ENCODE results near the gene SAV1.
"Not testable (repeated sequence)": the region's sequence is repeated elsewhere in the genome, so short reads cannot be mapped to it uniquely, and the experiment has no call there.

Gene SAV1

DNA sequence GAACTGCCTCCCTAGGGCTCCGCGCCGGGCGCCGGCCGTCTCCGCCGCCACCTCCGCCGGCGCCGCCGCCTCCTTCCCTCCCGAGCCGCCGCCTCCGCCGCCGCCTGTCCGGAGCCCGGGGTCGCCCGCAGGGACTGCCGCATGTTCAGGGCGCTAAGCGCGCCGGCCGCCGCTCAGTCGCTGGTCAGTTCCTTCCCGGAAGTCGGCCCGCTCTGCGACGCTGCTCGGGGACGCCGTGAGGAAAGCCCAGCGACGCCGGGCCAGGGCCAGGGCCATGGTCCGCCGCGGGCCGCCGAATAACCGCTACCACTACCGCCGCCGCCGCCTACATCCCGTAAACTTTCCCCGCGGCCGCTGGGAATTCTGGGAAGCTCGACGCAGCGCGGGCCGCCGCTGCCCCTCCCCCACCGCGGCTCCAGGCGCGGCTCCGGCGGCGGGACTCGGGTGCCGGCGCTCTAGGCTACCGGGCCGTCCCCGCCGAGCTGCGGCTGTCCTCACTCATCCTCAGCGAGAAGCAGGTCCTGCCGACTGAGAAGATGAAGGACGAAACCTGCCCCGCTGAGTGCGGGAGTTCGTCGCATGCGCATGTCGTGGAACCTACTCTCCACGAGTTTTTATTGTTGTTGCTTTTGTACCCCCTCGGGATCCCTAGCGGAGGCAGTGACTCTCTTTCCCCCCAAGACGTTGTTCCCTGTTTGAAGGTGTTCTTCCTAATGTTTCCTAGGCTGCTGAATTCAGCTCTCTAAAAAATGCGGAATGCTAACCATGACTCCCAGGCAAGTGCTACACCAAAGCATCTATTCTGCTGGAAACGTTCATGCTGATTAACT is at the start of gene SAV1:
SAV1 (minus strand) TSS at position 311 of the 830 bp plus-strand sequence. CDS start 339 bp downstream, outside the sequence.
- DNase-seq (ENCODE audit: low read depth): peak; percentile 50

DNA sequence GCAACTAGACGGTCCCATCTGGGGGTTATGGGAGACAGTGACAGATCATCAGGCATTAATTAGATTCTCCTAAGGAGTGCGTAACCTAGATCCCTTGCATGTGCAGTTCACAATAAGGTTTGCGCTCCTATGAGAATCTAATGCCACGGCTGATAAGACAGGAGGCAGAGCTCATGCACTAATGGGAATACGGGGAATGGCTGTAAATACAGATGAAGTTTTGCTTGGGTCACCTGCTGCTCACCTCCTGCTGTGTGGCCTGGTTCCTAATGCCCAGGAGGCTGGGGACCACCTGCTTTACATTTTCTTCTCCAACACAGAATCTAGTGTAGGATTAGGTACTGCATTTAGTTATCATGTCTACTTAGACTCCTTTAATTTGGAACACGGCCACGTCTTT is 49.7 kb upstream of the SAV1 start:
- DNase-seq (ENCODE audit: low read depth): no peak

DNA sequence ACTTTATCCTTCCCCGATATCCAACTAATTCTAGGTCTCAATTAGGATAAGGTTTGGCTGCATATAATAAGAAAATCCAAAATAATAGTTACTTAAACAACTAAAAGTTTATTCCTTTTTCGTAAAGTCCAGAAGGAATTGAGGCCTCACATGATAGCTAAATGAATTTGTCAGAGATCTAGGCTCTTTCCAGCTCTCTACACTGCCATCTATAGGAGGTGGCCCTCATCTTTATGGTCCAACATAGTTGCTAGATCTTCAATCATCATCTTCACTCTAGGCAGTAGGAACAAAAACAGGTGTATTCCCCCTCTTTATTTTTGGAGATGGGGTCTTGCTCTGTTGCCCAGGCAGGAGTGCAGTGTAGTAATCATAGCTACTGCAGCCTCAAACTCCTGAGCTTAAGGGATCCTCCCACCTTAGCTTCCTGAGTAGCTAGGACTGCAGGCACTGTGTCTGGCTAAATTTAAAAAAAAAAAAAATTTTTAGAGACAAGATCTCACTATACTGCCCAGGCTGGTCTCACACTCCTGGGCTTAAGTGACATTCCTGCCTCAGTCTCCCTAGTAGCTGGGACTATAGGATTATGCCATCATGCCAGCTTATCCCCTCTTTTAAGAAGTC is 46.5 kb upstream of the SAV1 start:
- DNase-seq (ENCODE audit: low read depth): no peak

DNA sequence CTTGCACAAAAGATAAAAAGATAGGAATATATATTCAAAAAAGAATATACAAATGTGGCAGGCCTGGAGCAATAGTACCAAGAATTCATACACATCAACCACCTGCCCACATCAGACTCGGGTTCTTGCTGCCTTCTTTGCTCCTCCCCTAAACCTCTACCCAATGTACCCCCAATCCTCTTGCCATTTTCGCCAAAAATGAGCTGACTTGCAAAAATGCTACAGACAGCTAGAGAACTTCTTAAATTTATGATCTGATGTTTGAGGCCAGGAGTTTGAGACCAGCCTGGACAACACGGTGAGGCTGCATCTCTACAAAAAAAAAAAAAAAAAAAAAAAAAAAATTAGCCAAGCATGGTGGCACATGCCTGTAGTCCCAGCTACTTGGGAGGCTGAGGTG is 42.9 kb upstream of the SAV1 start:
- DNase-seq (ENCODE audit: low read depth): no peak

DNA sequence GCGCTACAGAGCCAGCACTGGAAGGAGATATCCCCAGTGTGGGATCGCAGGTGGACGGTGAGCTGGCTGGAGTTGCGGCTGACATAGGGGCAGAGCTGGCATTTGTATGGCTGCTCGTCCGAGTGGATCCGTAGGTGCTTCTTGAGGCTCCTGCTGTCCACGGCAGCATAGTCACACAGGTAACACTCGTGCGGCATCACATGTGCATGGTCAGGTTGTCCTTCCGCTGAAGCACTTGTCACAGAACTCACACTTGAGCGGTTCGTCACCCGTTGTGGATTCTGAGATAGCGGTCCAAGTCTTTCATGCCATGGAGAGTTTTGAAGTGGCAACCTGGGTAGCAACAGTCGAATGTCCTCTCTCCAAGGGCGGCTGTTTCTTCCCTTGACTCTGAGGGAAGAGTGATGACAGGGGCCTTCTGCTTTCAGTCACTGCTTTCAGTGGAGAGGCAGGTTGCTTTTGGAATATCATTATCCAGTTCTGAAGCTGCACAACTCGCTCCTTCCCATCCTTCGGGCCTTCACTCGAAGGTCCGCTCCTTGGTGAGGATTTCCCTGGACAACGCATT is 37.0 kb upstream of the SAV1 start:
- no peak for DNase-seq (ENCODE audit: low read depth)

DNA sequence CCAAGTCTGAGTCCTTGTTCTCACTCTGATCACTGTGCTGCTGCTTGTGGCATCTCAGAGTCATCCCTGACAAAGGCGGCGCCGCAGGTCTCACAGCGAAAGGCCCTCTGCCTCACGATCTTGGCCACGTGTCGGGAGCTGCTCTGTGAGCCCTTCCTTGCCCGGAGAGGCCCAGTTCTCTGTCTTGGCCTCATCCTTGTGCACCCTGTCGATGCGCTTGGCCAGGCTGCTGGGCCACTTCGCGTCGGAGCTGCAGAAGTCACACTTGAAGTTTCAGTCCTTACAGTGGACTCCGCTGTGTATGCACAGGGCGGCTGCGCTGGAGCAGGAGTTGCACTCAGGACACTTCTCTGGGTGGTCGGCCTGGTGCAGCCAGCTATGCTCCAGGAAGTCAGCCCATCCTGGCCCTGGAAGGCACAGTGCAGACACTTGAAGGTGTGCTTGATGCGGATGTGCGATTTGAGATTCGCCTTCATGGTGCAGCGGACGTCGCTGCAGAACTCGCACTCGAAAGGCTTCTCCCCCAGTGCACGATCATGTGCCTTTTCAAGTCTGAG is 36.4 kb upstream of the SAV1 start:
- no peak for DNase-seq (ENCODE audit: low read depth)

DNA sequence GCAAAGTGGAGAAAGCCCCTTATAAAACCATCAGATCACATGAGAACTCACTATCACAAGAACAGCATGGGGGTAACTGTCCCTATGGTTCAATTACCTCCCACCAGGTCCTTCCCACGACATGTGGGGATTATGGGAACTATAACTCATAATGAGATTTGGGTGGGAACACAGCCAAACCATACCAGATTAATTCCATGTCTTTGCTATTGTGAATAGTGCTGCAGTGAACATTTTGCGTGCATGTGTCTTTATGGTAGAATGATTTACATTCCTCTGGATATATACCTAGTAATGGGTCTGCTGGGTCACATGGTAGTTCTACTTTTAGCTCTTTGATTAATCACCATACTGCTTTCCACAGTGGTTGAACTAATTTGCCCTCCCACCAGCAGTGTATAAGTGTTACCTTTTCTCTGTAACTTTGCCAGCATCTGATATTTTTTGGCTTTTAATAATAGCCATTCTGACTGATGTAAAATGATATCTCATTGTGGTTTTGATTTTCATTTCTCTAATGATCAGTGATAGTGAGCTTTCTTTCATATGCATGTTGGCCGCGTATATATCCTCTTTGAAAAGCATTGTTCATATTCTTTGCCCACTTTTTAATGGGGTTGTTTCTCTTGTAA is 29.7 kb upstream of the SAV1 start:
- DNase-seq (ENCODE audit: low read depth): no peak

DNA sequence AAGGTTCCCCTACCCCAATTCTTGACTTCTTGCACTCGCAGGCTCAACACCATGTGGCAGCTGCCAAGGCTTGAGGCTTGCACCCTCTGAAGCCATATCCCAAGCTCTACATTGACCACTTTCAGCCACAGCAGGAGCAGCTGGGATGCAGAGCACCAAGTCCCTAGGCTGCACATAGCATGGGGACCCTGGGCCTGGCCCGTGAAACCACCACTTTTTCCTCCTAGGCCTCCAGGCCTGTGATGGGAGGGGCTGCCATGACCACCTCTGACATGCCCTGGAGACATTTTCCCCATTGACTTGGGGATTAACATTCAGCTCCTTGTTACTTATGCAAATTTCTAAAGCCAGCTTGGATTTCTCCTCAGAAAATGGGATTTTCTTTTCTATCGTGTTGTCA is 26.2 kb upstream of the SAV1 start:
- not testable (repeated sequence) for DNase-seq (ENCODE audit: low read depth)

DNA sequence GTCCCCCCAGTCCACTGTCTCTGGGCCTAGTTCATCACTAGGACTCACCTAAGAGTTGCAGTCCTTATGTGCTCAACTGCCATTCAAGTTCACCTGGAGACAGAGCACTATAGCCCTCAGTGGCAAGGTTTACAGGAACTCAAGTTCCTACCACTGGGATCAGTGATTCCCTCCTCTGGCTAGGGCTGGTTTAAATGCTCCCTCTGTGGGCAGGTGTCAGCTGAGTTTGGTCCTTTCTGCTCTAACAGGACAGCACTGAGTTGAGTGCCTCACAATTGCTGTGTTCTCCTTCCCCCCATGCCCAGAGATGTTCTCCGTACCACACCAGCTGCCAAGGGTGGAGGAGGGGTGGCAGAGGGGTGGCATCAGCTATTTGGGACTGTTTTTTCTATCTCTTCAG is 20.8 kb upstream of the SAV1 start:
- no peak for DNase-seq (ENCODE audit: low read depth)

DNA sequence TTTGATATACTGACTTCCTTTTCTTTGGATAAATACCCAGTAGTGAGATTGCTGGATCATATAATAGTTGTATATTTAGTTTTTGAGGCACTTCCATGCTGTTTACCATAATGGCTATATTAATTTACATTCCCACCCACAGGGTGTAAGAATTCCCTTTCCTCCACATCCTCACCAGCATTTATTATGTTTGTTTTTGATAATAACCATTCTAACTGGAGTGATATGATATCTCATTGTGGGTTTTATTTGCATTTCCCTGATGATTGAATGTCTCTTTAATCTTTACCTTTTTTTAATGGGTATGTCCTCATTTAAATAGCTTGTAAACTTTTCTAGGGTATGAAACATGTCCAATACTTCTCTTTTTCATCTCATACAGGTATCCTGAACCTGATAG is 11.6 kb upstream of the SAV1 start:
- DNase-seq (ENCODE audit: low read depth): no peak

DNA sequence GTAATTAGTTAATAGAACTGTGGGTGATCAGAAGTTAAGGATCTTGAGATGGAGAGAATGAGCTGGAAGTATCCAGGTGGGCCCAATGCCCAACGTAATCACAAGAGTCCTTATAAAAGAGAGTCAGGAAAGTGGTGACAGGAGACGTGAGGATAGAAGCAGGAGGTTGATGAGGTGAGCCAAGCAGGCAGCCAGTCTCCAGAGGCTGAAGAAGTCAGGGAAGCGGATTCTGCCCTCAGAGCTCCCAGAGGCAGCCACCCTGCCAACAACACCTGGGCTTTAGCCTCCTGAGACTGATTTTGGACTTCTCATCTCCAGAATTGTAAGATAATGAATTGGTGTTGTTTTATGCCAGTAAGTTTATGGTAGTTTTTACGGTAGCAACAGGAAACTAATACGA is 10.1 kb upstream of the SAV1 start:
- DNase-seq (ENCODE audit: low read depth): no peak

DNA sequence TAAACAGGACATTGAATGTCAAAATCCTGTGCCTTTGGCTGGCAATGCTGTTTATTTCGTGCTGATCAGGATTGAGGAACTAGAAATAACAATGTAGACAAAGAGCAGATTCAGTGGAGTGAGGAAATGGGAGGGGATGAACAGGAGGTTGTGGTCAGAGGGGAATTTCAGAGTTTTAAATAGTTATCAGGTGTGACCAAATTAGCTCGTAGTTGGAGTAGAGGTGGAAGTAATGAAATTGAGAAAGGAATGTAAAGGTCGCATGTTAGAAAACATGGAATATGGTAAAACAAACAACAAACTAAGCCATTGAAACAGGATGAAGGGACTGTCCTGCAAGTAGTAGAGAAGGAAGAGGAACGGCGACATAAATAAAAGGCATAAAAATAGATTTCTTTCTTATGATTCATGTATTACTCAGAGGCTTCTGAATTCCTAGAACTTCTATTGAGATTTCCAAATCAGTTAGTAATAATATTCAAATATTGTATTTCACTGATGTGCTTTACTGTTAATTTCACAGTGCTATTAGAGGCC is 9.5 kb upstream of the SAV1 start:
- no peak for DNase-seq (ENCODE audit: low read depth)

DNA sequence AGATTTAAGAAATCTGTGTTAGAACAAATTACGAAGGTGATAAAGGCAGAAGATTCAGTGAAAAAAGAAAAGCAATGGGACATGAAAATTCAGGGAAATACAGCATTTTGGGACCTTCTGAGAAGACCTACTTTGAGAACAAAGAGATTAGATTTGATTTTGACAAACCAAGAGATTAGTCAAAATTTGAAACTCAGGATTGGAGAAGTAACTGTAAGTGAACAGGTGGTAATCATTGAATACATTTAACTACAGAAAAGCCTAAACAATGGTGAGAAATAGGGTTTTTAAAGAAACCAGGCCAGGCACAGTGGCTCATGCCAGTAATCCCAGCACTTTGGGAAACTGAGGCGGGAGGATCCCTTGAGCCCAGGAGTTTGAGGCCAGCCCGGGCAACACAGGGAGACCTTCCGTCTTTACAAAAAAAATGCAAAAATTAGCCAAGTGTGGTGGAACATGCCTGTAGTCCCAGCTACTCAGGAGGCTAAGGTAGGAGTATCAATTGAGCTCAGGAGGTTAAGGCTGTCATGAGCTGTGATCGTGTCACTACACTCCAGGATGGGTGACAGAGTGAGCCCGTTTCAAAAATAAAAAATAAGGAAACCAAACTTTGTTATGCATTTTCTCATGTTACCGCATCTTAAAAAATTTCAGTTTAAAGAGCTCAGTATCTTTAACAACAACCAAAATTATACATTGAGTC is 8.9 kb upstream of the SAV1 start:
- DNase-seq (ENCODE audit: low read depth): no peak

DNA sequence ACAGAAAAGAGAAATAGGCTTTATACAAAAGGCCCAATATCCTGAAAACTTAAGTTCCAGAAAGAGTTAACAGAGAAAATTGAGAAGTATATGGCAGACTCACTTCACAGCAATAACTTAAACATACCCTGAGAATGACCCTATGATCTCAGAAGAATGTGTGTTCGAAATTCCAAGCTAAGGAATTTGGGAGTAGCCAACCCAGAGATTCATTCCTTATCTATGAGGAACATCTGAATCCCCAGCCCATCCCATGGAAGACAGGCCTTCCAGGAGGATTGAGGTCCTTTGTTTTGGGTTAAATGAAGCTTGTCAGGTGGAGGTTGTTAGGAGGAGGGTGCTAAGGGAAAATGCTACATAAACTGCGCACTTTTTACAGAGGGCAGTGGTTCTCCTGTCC is 7.5 kb upstream of the SAV1 start:
- no peak for DNase-seq (ENCODE audit: low read depth)

DNA sequence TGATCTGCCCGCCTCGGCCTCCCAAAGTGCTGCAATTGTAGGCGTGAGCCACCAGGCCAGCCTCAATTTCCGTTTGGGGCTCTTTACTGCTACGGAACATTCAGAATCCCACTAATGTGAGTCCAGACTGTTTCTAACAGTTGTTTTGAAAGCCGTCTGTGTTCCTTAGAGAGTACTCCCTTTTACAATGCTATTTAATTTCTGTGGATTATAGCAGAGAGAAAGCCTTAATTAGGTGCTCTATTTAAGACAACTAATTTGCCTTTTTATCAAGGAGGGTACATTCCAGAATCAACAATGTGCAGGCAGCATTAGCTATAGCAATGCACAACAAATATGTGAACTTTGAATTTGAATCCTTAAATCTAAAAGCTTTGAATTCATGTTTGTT is 2.8 kb upstream of the SAV1 start:
- DNase-seq (ENCODE audit: low read depth): no peak

DNA sequence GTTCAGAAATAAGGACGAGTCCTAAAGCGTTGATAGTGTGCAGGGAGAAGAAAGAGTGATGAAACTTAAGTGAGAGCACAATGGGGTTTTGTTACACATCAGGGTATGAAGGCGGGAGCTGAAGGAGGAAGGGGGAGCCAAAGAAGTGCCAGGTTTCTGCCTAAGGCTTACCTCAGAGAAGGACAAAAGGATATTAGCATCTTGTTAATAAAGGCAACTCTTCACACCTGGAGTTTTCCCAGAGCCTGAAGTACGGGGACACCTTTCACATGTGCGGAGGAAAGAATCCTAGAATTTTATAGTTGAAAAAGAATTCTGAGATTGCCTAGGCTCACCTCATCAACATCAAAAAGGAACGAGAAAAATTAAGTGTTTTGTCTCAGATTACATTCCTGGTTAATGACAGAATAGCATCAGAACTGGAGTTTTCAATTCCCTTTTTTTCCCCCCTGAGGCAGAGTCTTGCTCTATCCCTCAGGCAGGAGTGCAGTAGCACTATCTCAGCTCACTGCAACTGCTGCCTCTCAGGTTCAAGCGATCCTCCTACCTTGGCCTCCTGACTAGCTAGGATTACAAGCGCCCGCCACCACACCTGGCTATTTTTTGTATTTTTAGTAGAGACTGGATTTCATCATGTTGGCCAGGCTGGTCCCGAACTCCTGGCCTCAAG is 2.2 kb upstream of the SAV1 start:
- DNase-seq (ENCODE audit: low read depth): no peak

DNA sequence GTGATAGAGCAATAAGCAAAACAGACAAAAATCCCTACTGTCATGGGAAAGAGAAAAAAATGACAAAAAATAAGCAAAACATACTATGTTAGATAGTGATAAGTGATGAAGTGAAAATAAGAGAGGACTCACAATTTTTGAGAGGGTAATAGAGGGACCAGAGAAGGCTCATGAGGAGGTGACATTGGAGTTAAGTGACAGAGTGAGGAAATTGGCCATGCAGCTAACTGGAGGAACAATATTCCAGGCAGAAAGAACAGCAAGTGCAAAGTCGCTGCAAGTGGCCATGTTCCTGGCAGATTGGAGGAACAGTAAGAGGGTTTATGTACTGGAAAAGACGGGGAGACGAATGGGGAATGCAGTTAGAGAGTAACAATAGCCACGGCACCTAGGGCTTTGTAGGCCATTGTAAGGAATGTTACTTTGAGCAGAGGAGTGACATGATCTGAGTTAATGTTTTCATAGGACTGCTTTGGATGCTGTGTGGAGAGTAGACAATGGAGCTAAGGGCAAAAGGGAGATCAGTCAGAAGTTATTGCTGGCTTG is 1.4 kb upstream of the SAV1 start:
- no peak for DNase-seq (ENCODE audit: low read depth)

DNA sequence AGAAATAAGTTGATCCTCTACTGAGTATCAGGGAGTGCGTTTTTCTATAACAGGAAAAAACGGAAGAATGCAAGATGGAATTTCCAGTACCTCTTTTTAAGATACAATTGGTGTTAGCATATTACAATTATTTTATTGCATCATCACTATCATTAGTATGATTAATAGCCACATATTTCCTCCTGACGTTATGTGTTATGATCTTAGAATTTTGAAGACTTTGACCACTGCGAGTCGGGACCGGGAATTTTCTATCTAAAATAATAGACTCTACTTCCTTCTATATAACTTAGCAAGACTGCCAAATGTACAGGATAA is 679 bp upstream of the SAV1 start:
- DNase-seq (ENCODE audit: low read depth): no peak

DNA sequence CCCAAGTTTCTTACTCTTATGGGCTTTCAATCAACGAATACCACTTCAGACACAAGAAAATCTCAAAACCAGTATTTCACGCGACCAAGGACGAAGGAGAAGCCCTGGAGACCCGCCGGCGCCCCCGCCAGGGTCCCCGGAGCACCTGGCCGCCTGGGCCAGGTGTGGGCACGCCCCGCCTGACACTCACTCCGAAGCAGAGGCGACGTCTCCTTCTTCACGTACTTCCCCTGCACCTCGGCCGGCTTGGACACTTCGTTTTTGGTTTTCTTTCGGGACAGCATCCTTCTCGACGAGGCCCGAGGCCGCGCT is 466 bp downstream of the SAV1 start:
- DNase-seq (ENCODE audit: low read depth): no peak

DNA sequence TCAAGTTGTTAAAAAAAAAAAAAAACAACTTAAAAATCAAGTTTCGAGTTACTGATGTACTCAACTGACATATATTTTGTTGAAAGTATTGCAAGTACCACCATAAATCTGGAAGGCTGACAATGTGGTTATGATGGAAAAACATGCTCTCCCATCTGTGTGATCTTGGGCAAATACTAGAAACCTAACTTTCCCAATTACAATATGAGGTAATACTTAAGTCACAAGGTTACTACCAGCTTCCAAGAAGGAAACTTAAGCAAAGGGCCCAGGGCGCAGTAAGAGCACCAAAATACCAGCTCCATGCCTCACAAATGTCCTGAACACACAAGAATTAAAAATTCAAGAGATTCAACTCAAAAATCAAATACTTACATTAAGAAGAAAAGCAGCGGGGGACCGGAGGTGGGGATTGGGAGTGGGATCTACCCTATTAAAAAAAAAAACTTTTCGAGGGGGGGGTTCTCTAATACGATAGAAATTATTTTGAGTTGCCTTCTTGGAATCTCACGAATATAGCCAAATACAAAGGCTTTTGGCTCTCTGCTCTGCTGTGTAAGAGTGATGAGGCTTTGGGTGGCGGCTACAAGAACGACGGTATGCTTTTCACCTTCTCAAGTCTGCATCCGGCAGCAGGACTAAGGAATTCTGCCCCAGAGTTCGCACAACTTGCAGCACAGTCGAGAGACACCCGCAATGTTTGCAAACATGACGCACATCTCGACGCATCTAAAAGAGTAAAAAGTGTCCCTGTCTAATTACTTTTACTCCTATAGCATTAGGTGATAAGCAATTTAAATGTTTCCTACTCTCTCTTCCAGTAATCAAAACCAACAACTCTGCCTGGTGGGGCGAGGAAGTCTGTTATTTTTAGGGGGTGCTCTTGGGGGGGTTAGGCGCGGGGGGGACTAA is 1.1 kb downstream of the SAV1 start:
- no peak for DNase-seq (ENCODE audit: low read depth)
